ENCODE data around the gene HBG2.

HBG2 gene

GRCh38 chr11:5247472-5248192 is 6.9 kb downstream of the HBG2 start:
- Histone ChIP-seq H3K27me3 (no peaks in the 10 kb centered on the region), H3K9me3 (no peaks in the 10 kb centered on the region), H3K4me1 (no peaks in the 10 kb centered on the region), H3K36me3 (no peaks in the 10 kb centered on the region), H3K4me3 (ENCODE audit: low read depth, low read length) (no peak overlapping the region)
- TF ChIP-seq CTCF (IDR thresholded peaks at IDR 0.05; ENCODE audit: low read depth, low read length): no peak
- no peak for DNase-seq

GRCh38 chr11:5246772-5247471 is 7.7 kb downstream of the HBG2 start:
- Histone ChIP-seq H3K27me3 (no peaks in the 10 kb centered on the region), H3K9me3 (no peaks in the 10 kb centered on the region), H3K4me1 (no peaks in the 10 kb centered on the region), H3K4me3 (ENCODE audit: low read depth, low read length) (no peak overlapping the region), H3K36me3 (no peaks in the 10 kb centered on the region)
- DNase-seq: no peak
- no peak for TF ChIP-seq CTCF (IDR thresholded peaks at IDR 0.05; ENCODE audit: low read depth, low read length)

GRCh38 chr11:5245155-5245554 is 9.4 kb downstream of the HBG2 start:
- Histone ChIP-seq H3K9me3 (no peaks in the 10 kb centered on the region), H3K36me3 (no peaks in the 10 kb centered on the region), H3K4me3 (ENCODE audit: low read depth, low read length) (no peak overlapping the region), H3K27me3 (no peaks in the 10 kb centered on the region), H3K4me1 (no peaks in the 10 kb centered on the region)
- no peak for TF ChIP-seq CTCF (IDR thresholded peaks at IDR 0.05; ENCODE audit: low read depth, low read length)
- DNase-seq: no peak

- no peaks in the 10 kb centered on the region for H3K27me3 ChIP-seq
- no peaks in the 10 kb centered on the region for H3K9me3 ChIP-seq
- no peaks in the 10 kb centered on the region for H3K36me3 ChIP-seq
- no peak for TF ChIP-seq CTCF (IDR thresholded peaks at IDR 0.05; ENCODE audit: low read depth, low read length)
- H3K4me1 ChIP-seq: no peaks in the 10 kb centered on the region
- no peak for DNase-seq
- no peak overlapping the region for H3K4me3 ChIP-seq (ENCODE audit: low read depth, low read length)
Measured at GRCh38 chr11:5243816-5244180, 10.8 kb downstream of the HBG2 start.

DNA sequence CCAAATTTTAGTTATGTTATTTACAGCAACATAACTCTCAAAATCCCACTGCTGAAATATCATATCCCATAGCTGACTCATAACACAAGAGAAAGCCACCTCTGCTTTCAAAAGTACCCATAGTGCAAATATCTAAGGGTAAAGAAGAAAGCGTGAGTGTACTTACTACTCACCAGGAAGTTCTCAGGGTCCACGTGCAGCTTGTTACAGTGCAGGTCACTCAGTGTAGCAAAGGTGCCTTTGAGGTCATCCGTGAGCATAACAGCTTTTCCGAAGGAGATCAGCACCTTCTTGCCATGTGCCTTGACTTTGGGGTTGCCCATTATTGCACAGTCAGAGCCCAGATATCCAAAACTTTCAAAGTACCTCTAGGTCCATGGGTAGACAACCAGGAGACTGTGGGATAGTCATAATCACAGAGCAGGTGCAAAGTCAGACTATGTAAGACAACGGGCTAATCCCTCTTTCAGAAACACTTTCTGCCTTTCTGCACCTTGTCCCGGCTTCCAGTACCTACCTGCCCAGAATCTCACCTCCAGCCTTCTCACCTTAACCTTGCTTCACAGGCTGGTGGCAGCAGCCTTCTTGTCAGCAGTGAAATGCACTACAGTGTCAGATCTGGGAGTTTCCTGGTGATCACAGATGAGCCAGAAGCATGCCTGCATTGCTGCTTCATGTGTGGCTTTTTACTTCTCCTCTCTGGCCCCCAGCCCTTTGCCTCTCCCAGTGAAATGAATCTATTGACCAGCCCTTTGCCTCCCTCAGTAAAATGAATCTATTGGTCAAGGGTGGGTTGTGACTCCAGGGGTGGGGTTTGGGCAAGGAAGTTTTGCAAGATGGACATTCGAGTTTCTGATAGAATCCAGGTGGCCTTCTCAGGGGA is 11.4 kb downstream of the HBG2 start:
- Histone ChIP-seq H3K27me3 (no peaks in the 10 kb centered on the region), H3K36me3 (no peaks in the 10 kb centered on the region), H3K9me3 (no peaks in the 10 kb centered on the region), H3K4me3 (ENCODE audit: low read depth, low read length) (no peak overlapping the region), H3K4me1 (no peaks in the 10 kb centered on the region)
- no peak for DNase-seq
- TF ChIP-seq CTCF (IDR thresholded peaks at IDR 0.05; ENCODE audit: low read depth, low read length): no peak
